Ovary (tissue), 3 donors: ENCODE results near the gene RNF44.
A peak's percentile ranks its signal among the peaks of the same experiment; 100 is the strongest.

Experiments used
- CTCF ChIP-seq, 3 donors: fragments of 450-650 bp in 2 of 3; fragments of 200-600 bp in 1 of 3; IDR thresholded peaks; one replicate each; pipeline versions ENCODE4 v1.5.1 to v1.8.0; 2016 to 2022; ENCODE audit warnings: antibody characterized with exemption in 3 of 3, mild to moderate bottlenecking in 1 of 3
- EP300 ChIP-seq: sonication (generic); formaldehyde crosslinking; IDR thresholded peaks from one replicate; pipeline ENCODE4 v1.6.1; 2017; ENCODE audit warnings: antibody characterized with exemption
- POLR2A ChIP-seq: fragments of 450-650 bp; IDR thresholded peaks from one replicate; pipeline ENCODE4 v1.6.1; 2017; ENCODE audit warnings: antibody characterized with exemption, mild to moderate bottlenecking, moderate library complexity
- donor health status: DM: no; HTN: no; CAD: no.

DNA sequence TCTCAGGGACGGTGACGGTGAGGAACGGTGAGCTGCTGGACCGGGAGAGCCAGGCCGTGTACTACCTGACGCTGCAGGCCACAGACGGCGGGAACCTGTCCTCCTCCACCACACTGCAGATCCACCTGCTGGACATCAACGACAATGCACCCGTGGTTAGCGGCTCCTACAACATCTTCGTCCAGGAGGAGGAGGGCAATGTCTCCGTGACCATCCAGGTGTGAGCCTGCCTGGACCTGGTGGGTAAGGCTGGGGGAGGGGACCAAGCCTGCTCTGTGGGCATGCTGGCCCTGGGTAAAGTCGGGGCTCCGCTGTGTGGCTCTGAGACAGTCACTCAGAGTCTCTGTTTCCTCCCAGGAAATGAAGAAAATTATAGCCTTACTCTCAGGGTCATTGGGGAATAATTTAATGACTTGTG, 41.2 kb upstream of the RNF44 start:
- TF ChIP-seq CTCF (IDR thresholded peaks at IDR 0.05) (peak in 1 of 3 donors; percentile 15), EP300 (no peak), POLR2A (no peak)
